ENCODE results near the gene IL1RL1.

The IL1RL1 gene

DNA sequence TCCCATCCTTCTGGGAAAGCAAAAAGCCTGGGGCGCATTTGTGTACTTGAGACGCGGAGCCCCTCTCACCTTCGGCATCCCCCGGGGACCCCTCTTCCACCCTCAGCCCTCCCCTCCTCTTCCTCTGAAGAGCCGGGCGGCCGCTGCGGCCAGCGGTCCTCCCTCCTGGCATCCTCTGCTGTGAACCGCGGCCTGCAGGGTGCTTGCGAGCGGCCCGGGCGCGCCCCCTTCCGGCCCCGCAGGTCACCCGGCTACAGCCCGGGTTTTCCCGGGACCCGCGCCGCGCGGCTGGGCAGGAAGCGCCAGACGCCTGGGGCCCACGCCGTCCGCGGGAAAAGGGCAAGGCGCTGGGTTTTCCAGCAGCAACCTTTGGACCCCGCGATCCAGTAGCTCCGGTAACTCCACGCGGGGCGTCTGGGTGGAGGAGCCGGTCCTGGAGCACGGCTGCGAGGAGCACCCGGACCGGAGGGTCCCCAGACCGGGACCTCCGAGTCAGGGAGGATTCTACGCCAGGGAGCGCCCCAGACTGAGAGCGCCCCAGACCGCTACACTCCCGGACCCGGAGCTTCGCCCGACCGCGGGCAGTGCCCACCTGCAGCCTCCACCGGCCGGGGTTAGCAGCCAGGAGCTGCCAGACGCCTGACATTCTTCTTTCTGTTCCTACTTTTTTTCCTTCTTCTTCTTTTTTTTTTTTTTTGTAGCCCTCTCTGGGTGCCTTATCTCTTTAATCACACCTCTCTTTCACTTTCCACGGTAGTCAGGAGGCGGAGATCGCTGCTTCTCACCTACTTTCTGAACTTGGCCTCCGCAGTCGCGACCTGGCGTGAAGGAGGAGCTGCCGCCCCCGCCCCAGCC is 44.4 kb downstream of the IL1RL1 start, which contains the start of gene IL18R1:
TSS of gene IL18R1 (plus strand) at position 271 of the 855 bp plus-strand sequence. CDS start 6,865 bp downstream, outside the sequence.
- H3K27ac ChIP-seq (ENCODE audit: low read depth, low read length) = peak within 1 kb of the TSS; percentile 21; the same call in 1 of the 2 replicates
- no peaks in the 10 kb centered on the region for H3K27me3 ChIP-seq (ENCODE audit: insufficient read depth, low read length)
- H2AFZ ChIP-seq (ENCODE audit: low read length, unreplicated experiment) = peak within 1 kb of the TSS; percentile 91
- H3K4me1 ChIP-seq (ENCODE audit: control insufficient read depth, insufficient read depth, low read length, unreplicated experiment) = peaks cover 26% of the 10 kb centered on the region
- no peaks in the 10 kb centered on the region for H3K36me3 ChIP-seq (ENCODE audit: insufficient read depth, low read length)
- H3K79me2 ChIP-seq (ENCODE audit: control insufficient read depth, insufficient read depth, low read length, unreplicated experiment) = peaks cover 3% of the 10 kb centered on the region
- peak within 1 kb of the TSS; percentile 89 for H3K4me3 ChIP-seq (ENCODE audit: low read depth, low read length)

DNA sequence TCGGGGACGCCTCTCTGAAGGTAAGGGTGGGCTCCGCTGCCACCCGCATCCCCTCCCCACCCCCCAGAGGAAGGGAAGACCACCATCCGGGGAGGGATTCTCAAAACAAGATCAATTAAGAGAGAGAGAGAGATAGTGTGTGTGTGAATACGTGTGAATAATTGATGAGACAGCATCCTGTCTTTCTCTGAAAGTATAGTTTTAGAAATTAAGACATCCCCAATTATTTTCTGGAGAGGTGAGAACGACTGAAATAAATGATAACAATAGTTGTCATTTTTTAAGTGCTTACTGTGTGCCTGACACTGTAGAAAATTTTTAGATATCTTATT is 45.0 kb downstream of the IL1RL1 start:
- H3K4me1 ChIP-seq (ENCODE audit: control insufficient read depth, insufficient read depth, low read length, unreplicated experiment) = peaks cover 26% of the 10 kb centered on the region
- H3K36me3 ChIP-seq (ENCODE audit: insufficient read depth, low read length) = no peaks in the 10 kb centered on the region
- peak overlapping the region; percentile 89 for H3K4me3 ChIP-seq (ENCODE audit: low read depth, low read length)
- peak overlapping the region; percentile 21; the same call in 1 of the 2 replicates for H3K27ac ChIP-seq (ENCODE audit: low read depth, low read length)
- H2AFZ ChIP-seq (ENCODE audit: low read length, unreplicated experiment) = peak overlapping the region; percentile 91
- H3K79me2 ChIP-seq (ENCODE audit: control insufficient read depth, insufficient read depth, low read length, unreplicated experiment) = peaks cover 3% of the 10 kb centered on the region
- H3K27me3 ChIP-seq (ENCODE audit: insufficient read depth, low read length) = no peaks in the 10 kb centered on the region

GRCh38 chr2:102356741-102357140 is 45.4 kb downstream of the IL1RL1 start:
- Histone ChIP-seq H2AFZ (ENCODE audit: low read length, unreplicated experiment) (no peak overlapping the region), H3K4me3 (ENCODE audit: low read depth, low read length) (peak overlapping the region; percentile 89), H3K79me2 (ENCODE audit: control insufficient read depth, insufficient read depth, low read length, unreplicated experiment) (peaks cover 3% of the 10 kb centered on the region), H3K27me3 (ENCODE audit: insufficient read depth, low read length) (no peaks in the 10 kb centered on the region), H3K4me1 (ENCODE audit: control insufficient read depth, insufficient read depth, low read length, unreplicated experiment) (peaks cover 26% of the 10 kb centered on the region), H3K36me3 (ENCODE audit: insufficient read depth, low read length) (no peaks in the 10 kb centered on the region), H3K27ac (ENCODE audit: low read depth, low read length) (no peak overlapping the region)

DNA sequence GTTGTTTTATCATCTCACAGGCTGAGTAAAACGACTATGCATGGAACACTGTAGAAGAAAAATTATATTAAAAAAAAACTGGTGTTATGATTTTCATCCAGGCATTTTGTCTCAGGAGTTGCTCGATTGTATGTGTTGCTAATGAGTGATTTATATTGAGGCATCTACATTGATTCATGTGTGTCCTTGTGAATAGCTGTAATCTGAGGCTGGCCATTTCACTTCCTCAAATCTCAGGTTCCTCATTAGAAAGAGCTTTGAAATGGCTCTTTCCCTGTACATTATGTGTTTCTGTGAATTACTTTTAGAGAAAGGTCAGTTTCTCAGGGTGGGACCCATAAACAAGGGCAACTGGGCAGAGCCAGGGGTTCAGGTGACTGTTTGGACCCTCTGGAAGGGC is 46.6 kb downstream of the IL1RL1 start:
- no peak overlapping the region for H3K27ac ChIP-seq (ENCODE audit: low read depth, low read length)
- peaks cover 29% of the 10 kb centered on the region for H3K4me1 ChIP-seq (ENCODE audit: control insufficient read depth, insufficient read depth, low read length, unreplicated experiment)
- H3K79me2 ChIP-seq (ENCODE audit: control insufficient read depth, insufficient read depth, low read length, unreplicated experiment) = peaks cover 3% of the 10 kb centered on the region
- H2AFZ ChIP-seq (ENCODE audit: low read length, unreplicated experiment) = no peak overlapping the region
- H3K36me3 ChIP-seq (ENCODE audit: insufficient read depth, low read length) = peaks cover 4% of the 10 kb centered on the region; the same call in 1 of the 2 replicates
- no peak overlapping the region; the same call in 1 of the 2 replicates for H3K4me3 ChIP-seq (ENCODE audit: low read depth, low read length)
- no peaks in the 10 kb centered on the region for H3K27me3 ChIP-seq (ENCODE audit: insufficient read depth, low read length)

DNA sequence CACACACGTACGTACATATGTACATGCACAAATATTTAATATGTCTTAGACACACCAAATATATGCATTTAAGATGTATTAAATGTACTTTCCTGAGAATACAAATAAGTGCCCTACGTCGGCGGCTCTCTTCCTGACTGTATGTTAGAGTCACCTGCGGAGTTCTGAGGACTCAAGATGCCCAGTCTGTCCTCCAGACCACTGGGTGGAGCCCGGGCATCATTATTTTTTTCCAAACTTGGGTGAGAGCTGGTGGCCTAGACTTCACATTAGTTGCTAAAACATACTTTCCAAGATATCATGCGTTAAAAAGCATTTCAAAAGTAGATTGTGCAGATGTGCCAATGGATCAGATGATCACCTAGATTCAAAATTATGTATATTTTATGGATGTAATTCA is 47.1 kb downstream of the IL1RL1 start:
- H3K27me3 ChIP-seq (ENCODE audit: insufficient read depth, low read length) = no peaks in the 10 kb centered on the region
- no peak overlapping the region for H2AFZ ChIP-seq (ENCODE audit: low read length, unreplicated experiment)
- peaks cover 29% of the 10 kb centered on the region for H3K4me1 ChIP-seq (ENCODE audit: control insufficient read depth, insufficient read depth, low read length, unreplicated experiment)
- H3K36me3 ChIP-seq (ENCODE audit: insufficient read depth, low read length) = peaks cover 9% of the 10 kb centered on the region
- H3K79me2 ChIP-seq (ENCODE audit: control insufficient read depth, insufficient read depth, low read length, unreplicated experiment) = peaks cover 3% of the 10 kb centered on the region
- H3K4me3 ChIP-seq (ENCODE audit: low read depth, low read length) = no peak overlapping the region
- H3K27ac ChIP-seq (ENCODE audit: low read depth, low read length) = no peak overlapping the region

DNA sequence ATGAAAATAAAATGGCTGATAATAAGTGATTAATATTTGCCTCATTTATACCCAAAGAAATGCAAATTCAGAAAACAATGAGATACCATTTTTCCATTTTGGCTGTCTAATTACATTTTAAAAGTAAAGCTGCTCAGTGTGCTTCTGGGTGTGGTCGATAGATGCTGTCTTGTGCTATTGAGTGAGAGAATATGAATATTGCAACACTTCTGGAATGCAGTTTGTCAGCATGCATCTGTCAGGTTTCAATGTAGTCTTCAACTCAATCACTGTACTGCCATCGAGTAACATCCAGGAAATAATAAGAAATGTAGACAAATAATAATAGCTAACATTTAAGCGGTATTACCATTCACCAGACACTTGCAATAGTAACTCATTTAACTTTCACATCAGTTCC is 48.2 kb downstream of the IL1RL1 start:
- no peak overlapping the region for H3K27ac ChIP-seq (ENCODE audit: low read depth, low read length)

DNA sequence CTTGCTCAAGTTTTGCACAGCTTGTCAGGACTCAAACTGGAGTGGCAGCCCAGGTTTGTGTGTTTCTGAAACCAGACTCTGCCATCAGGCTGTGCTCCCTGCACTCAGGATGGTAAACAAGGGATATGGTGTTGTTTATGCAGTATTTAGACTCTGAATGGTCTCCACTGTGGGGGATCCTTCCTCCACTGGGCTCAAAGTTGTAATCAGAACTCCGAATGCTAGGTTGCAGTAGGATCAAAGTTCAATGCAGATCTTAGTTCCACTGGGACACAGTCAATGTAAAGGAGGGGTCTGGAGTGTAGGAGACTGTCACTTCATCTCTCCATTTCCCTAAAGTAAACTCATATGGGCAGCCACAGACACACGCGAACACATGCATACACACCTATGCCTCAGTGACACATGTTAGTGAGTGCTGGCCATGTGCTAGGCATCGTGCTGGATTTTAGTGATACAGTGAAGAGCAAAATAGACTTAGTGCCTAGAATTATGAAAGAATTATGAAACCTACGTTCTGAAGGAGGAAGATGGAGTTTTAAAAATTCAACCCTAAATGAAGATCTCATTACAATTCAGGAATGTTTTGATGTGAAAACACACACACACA is 50.4 kb downstream of the IL1RL1 start:
- Histone ChIP-seq H3K79me2 (ENCODE audit: control insufficient read depth, insufficient read depth, low read length, unreplicated experiment) (peaks cover 1% of the 10 kb centered on the region), H3K4me3 (ENCODE audit: low read depth, low read length) (no peak overlapping the region), H3K36me3 (ENCODE audit: insufficient read depth, low read length) (peaks cover 39% of the 10 kb centered on the region), H2AFZ (ENCODE audit: low read length, unreplicated experiment) (no peak overlapping the region), H3K27me3 (ENCODE audit: insufficient read depth, low read length) (no peaks in the 10 kb centered on the region), H3K4me1 (ENCODE audit: control insufficient read depth, insufficient read depth, low read length, unreplicated experiment) (peaks cover 27% of the 10 kb centered on the region), H3K27ac (ENCODE audit: low read depth, low read length) (no peak overlapping the region)

More for the DNA sequence above, 48.2 kb downstream of the IL1RL1 start:
- Histone ChIP-seq H2AFZ (ENCODE audit: low read length, unreplicated experiment) (no peak overlapping the region), H3K4me3 (ENCODE audit: low read depth, low read length) (no peak overlapping the region), H3K36me3 (ENCODE audit: insufficient read depth, low read length) (peaks cover 19% of the 10 kb centered on the region), H3K4me1 (ENCODE audit: control insufficient read depth, insufficient read depth, low read length, unreplicated experiment) (peaks cover 29% of the 10 kb centered on the region), H3K79me2 (ENCODE audit: control insufficient read depth, insufficient read depth, low read length, unreplicated experiment) (peaks cover 3% of the 10 kb centered on the region), H3K27me3 (ENCODE audit: insufficient read depth, low read length) (no peaks in the 10 kb centered on the region)

DNA sequence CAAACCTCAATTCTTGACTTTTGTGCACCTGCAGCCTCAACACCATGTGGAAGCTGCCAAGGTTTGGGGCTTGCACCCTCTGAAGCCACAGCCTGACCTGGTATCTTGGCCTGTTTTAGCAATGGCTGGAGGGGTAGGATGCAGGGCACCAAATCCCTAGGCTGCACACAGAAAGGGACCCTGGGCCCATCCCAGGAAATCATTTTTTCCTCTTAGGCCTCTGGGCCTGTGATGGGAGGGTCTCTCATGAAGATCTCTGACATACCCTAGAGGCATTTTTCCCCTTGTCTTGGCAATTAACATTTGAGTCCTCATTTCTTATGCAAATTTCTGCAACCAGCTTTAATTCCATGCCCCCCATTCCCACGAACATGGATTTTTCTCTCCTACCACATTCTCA is 54.4 kb downstream of the IL1RL1 start:
- H3K79me2 ChIP-seq (ENCODE audit: control insufficient read depth, insufficient read depth, low read length, unreplicated experiment) = no peaks in the 10 kb centered on the region
- no peak overlapping the region for H3K27ac ChIP-seq (ENCODE audit: low read depth, low read length)
- H3K4me3 ChIP-seq (ENCODE audit: low read depth, low read length) = no peak overlapping the region
- peaks cover 3% of the 10 kb centered on the region for H3K4me1 ChIP-seq (ENCODE audit: control insufficient read depth, insufficient read depth, low read length, unreplicated experiment)
- no peaks in the 10 kb centered on the region for H3K27me3 ChIP-seq (ENCODE audit: insufficient read depth, low read length)
- H2AFZ ChIP-seq (ENCODE audit: low read length, unreplicated experiment) = no peak overlapping the region
- H3K36me3 ChIP-seq (ENCODE audit: insufficient read depth, low read length) = peaks cover 47% of the 10 kb centered on the region

- no peak overlapping the region for H2AFZ ChIP-seq (ENCODE audit: low read length, unreplicated experiment)
- no peaks in the 10 kb centered on the region for H3K79me2 ChIP-seq (ENCODE audit: control insufficient read depth, insufficient read depth, low read length, unreplicated experiment)
- H3K36me3 ChIP-seq (ENCODE audit: insufficient read depth, low read length) = peaks cover 47% of the 10 kb centered on the region
- H3K4me3 ChIP-seq (ENCODE audit: low read depth, low read length) = no peak overlapping the region
- no peaks in the 10 kb centered on the region for H3K27me3 ChIP-seq (ENCODE audit: insufficient read depth, low read length)
- H3K27ac ChIP-seq (ENCODE audit: low read depth, low read length) = no peak overlapping the region
- peaks cover 3% of the 10 kb centered on the region for H3K4me1 ChIP-seq (ENCODE audit: control insufficient read depth, insufficient read depth, low read length, unreplicated experiment)
Observed at GRCh38 chr2:102366406-102367112, 55.2 kb downstream of the IL1RL1 start.

GRCh38 chr2:102367331-102367971 is 56.1 kb downstream of the IL1RL1 start:
- H3K4me1 ChIP-seq (ENCODE audit: control insufficient read depth, insufficient read depth, low read length, unreplicated experiment) = no peaks in the 10 kb centered on the region
- H3K27me3 ChIP-seq (ENCODE audit: insufficient read depth, low read length) = no peaks in the 10 kb centered on the region
- no peaks in the 10 kb centered on the region for H3K79me2 ChIP-seq (ENCODE audit: control insufficient read depth, insufficient read depth, low read length, unreplicated experiment)
- no peak overlapping the region for H3K27ac ChIP-seq (ENCODE audit: low read depth, low read length)
- H3K4me3 ChIP-seq (ENCODE audit: low read depth, low read length) = no peak overlapping the region
- no peak overlapping the region for H2AFZ ChIP-seq (ENCODE audit: low read length, unreplicated experiment)
- H3K36me3 ChIP-seq (ENCODE audit: insufficient read depth, low read length) = peaks cover 47% of the 10 kb centered on the region
